IPS-18c (cell line): Measurements from ENCODE around the gene EPHA4.

Experiments used
- H3K4me3 ChIP-seq: 2 replicates; pipeline ENCODE4 v1.7.0; 2013; ENCODE audit warnings: low read depth, mild to moderate bottlenecking, low read length, moderate library complexity; ENCODE audit not compliant: insufficient read depth
- H3K9me3 ChIP-seq: one replicate; pipeline ENCODE4 v1.6.1; 2013; ENCODE audit warnings: mild to moderate bottlenecking, low read length, moderate library complexity; ENCODE audit not compliant: control insufficient read depth, insufficient read depth

The EPHA4 gene

DNA sequence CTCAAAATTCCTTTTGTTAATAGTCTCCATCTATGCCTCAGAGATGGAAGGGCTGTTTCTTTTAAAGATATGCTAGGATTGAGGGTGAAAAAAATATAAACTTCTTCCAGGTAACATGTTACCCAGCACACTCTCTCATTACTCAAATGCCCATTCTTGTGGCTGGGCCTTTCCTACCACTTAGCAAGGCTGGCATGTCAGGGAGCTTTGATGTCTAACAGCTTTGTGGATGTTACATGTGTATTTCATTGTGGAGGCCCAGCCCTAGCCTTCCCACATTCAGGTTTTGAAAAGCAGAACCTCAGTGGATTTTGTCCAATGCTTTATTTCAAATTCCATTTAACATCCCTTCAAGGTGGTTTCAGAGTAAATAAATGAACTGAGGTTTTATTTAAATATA, 191.4 kb downstream of the EPHA4 start:
- H3K4me3 ChIP-seq, result no peak overlapping the region
- H3K9me3 ChIP-seq, result no peaks in the 10 kb centered on the region

DNA sequence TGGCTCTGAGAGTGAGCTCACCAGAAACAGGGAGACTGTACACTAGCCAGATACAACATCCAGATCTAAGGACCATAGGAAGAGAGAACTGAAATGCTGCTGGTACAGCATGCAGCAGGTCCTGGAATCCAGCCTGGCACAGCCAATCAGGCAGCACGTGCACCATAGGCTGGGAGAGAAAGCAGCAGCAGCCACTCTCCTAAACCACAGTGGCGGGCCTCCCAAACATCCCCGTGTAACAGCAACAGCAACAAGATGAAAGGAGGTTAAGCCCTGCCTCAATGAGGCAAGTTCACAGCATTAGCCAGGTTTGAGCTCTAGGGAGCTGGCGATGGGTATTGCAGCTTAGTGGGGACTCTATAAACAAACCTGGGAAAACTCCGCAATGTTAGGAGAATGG, 192.0 kb downstream of the EPHA4 start:
- no peaks in the 10 kb centered on the region for H3K9me3 ChIP-seq
- no peak overlapping the region for H3K4me3 ChIP-seq

DNA sequence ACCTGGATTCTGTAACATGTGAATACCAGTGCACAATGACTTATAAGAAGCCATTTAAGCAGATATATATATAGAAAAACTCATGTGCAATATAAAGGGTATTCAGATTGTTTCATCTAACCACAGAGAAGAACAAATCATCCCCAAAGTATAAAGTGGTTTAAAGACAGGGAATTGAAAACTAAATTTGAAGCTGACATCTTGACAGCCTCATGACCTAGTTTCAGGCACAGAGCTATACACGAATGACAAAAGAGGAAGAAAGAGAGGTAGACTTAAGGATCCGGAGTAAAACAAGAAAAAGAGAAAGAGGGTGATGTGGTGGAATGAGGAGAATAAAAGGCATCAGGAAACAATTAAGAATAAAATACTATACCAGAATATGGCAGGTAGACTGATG, 194.5 kb downstream of the EPHA4 start:
- Histone ChIP-seq H3K4me3 (no peak overlapping the region), H3K9me3 (no peaks in the 10 kb centered on the region)

DNA sequence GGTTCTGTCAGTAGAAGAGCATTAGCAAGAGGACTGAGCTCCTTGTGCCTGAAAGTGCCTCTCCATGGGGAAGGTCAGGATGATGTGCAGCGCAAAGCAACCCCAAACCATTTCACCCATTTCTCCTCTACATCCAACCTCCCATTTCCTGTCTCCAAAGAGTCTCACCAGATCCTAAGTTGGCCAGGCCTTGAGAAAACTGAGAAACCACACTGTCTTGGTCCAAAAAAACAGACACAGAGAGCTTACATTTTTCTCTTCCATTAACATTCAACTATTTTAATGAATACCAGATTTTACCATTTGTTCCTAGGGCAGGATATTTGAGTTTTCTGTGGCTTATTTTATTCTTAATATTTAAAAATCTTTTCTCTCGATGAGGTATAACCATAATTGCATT, 195.0 kb downstream of the EPHA4 start:
- H3K9me3 ChIP-seq, result no peaks in the 10 kb centered on the region
- H3K4me3 ChIP-seq, result no peak overlapping the region

DNA sequence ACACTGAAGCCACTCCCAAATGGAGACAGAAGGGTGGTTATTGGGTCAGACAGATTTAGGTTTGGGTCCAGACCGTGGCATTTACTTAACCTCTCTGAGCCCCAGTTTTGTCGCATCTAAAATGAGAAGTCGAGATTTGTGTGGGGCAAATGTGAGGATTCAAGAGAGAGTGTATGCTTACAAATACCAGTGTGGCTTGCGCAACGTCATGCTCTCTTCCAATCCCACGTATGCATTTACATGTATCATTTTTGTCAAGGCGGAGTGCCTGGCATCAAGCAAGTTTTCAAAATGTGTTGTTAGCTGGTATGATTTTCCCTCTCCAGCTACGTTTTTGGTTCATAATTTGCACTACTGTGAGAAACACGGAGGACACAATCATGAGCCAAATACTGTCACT, 197.9 kb downstream of the EPHA4 start:
- Histone ChIP-seq H3K9me3 (no peaks in the 10 kb centered on the region), H3K4me3 (no peak overlapping the region)

DNA sequence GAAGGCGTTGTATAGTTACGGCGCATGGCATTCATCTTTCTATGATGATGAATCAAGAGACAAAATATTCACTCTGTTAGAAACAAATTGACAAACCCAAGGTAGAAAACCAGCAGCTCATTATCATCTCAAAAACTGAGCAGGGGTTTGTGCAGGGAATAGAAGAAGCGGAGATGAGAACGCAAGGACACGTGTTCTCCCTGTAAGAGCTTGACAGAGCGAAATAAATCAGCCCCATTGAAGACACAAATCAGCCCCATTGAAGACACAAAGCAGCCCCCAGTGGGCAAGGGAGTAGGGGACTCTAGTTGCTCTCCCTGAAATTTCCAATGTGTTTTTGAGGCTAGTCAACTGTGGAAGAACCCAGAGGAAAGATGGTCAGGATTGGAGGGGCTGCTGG, 199.2 kb downstream of the EPHA4 start:
- Histone ChIP-seq H3K4me3 (no peak overlapping the region), H3K9me3 (no peaks in the 10 kb centered on the region)

DNA sequence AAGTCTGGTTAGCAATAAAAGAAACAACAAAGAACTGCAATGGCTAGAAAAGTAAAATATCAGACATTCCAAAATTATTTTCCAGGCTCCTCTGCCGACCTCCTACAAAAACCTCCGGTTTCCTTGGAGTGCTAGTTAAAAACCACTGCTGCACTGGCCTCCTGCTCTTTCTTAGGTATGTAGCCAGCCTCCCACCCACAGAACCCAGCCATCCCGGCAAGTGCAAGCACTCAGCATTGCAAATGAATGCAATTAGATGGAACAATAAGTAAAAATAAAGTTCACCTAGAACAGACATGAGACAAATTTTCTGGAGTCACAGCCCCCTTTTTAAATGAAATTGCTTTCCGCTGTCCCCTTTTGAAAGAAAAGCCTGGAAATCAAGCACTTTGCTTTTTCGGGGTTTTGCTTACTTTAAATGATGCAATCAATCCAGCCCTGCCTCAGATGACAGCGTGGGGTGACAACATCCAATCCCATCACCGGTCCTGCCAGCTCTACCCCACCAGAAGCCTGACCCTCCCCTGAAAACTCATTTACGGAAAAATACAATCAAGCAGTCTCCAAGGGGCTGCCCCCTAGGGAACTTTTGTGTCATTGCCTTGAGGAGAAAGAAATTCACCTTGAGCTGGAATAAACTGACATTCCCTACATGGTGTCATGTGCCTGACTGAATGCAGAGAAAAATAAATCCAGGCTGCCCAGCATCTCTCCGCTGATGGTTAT, 199.8 kb downstream of the EPHA4 start:
- no peak overlapping the region for H3K4me3 ChIP-seq

DNA sequence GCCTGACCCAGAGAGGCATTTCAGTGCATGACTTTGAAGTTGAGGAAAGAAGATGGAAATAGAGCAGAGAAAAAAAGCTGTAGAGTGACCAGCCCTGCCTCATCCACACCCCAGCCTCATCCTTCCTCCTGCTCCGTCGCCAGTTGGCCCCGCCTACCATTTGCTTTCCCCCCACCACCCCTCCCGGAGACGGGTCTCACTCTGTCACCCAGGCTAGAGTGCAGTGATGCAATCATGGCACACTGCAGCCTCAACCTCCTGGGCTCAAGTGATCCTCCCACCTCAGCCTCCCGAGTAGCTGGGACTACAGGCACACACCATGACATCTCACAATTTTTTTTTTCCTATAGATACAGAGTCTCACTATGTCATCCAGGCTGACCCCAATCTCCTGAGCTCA, 200.8 kb downstream of the EPHA4 start:
- Histone ChIP-seq H3K9me3 (no peaks in the 10 kb centered on the region), H3K4me3 (no peak overlapping the region)

More for the DNA sequence above, 199.8 kb downstream of the EPHA4 start:
- no peaks in the 10 kb centered on the region for H3K9me3 ChIP-seq

DNA sequence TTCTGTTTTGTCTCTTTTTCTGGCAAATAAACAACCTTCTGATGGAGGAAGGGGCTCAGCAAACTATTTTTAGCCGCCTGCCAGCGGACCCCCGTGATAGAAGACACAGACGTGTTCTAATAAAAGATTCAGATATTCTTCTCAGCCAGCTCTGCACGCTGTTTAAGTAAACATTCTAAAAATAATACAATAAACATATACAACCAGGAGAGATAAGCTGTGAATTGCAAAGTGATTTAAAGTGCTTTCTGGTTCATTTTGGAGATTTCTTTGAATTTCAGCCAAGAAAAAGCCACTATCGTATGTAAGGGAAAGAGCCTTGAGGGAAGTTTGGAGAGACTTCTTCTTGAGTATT, 201.3 kb downstream of the EPHA4 start:
- Histone ChIP-seq H3K9me3 (no peaks in the 10 kb centered on the region), H3K4me3 (no peak overlapping the region)

DNA sequence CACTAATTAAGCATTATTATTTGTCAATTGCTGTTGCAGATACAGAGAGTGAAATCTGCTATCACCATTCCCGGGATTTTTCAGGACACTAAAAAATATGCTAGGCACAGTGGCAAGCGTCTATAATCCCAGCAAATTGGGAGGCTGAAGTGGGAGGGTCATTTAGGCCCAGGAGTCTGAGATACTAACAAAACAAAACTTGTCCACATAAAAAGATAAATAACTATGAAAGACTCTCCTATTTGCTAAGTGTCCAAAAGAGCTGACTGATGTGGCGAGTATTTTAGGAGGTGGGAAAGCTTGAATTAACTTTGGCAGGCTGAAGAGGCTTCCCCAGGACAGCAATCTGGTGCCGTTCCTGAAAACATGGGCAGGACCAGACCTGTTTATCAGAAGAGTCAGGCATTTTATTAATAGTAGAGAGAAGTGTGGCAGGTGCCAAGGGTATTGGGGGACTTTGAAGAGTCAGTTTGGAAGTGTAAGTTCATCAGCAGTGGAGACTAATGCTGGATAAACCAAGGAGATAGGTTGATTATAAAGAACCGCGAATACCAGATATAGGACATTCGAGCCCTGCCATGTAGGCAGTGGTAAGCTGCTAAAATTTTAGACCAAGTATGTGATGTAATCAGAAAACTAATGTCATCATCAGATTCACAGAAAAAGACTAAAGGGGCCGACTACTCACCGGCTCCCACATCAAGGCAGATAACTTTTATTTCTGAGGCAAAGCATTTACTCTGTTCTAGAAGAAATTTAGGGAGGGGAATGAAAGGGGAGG, 201.8 kb downstream of the EPHA4 start:
- no peaks in the 10 kb centered on the region for H3K9me3 ChIP-seq
- H3K4me3 ChIP-seq, result no peak overlapping the region
